OCI-LY1 (cell line): ENCODE measurements around the gene SCAP.

ENCODE experiments used
- H2AFZ ChIP-seq: fragments of 200-600 bp; sonication (generic), shearing (Covaris generic); 2 replicates; pipeline ENCODE4 v1.6.0; 2014; ENCODE audit warnings: antibody characterized with exemption, mild to moderate bottlenecking, low read length
- H3F3A ChIP-seq: fragments of 200-600 bp; sonication (generic), shearing (Covaris generic); 2 replicates; pipeline ENCODE4 v1.6.0; 2014; ENCODE audit warnings: mild to moderate bottlenecking, antibody characterized with exemption, low read length, moderate library complexity; ENCODE audit not compliant: insufficient read depth
- H3K27ac ChIP-seq: fragments of 200-600 bp; sonication (generic); 2 replicates; pipeline ENCODE4 v1.5.1; 2014; ENCODE audit warnings: low read length, mixed run types, mild to moderate bottlenecking, low read depth; ENCODE audit not compliant: poor library complexity, severe bottlenecking
- H3K27me3 ChIP-seq: fragments of 200-600 bp; sonication (generic); 2 replicates; pipeline ENCODE4 v1.6.0; 2014; ENCODE audit warnings: antibody characterized with exemption, mild to moderate bottlenecking, low read length, moderate library complexity; ENCODE audit not compliant: insufficient read depth
- H3K36me3 ChIP-seq: fragments of 200-600 bp; sonication (generic); 2 replicates; pipeline ENCODE4 v1.6.1; 2014; ENCODE audit warnings: mild to moderate bottlenecking, antibody characterized with exemption, low read length, moderate library complexity, mixed read lengths; ENCODE audit not compliant: insufficient read depth
- H3K4me1 ChIP-seq: fragments of 200-600 bp; sonication (generic); 2 replicates; pipeline ENCODE4 v1.5.1; 2014; ENCODE audit warnings: mild to moderate bottlenecking, low read length, moderate library complexity; ENCODE audit not compliant: insufficient read depth, severe bottlenecking
- H3K4me2 ChIP-seq: fragments of 200-600 bp; sonication (generic), shearing (Covaris generic); 2 replicates; pipeline ENCODE4 v1.6.1; 2014; ENCODE audit warnings: low read length
- H3K4me3 ChIP-seq: fragments of 200-600 bp; sonication (generic); 2 replicates; pipeline ENCODE4 v1.5.1; 2014; ENCODE audit warnings: low read length, low read depth, mild to moderate bottlenecking, mixed read lengths; ENCODE audit not compliant: poor library complexity, severe bottlenecking
- H3K79me2 ChIP-seq: fragments of 200-600 bp; shearing (Covaris generic); 2 replicates; pipeline ENCODE4 v1.6.1; 2016; ENCODE audit warnings: mixed run types, low read length, mixed read lengths; ENCODE audit not compliant: insufficient read depth
- H3K9ac ChIP-seq: fragments of 200-600 bp; sonication (generic), shearing (Covaris generic); 2 replicates; pipeline ENCODE4 v1.6.1; 2014; ENCODE audit warnings: mild to moderate bottlenecking, low read length, mixed read lengths
- H3K9me2 ChIP-seq: fragments of 200-600 bp; sonication (generic), shearing (Covaris generic); 2 replicates; pipeline ENCODE4 v1.6.1; 2014; ENCODE audit warnings: low read depth, mild to moderate bottlenecking, low read length, mixed read lengths
- H3K9me3 ChIP-seq: fragments of 200-600 bp; shearing (Covaris generic); 2 replicates; pipeline ENCODE4 v1.6.1; 2014; ENCODE audit warnings: low read length, mixed read lengths
- H4K20me1 ChIP-seq: fragments of 200-600 bp; sonication (generic), shearing (Covaris generic); 2 replicates; pipeline ENCODE4 v1.6.0; 2016; ENCODE audit warnings: mild to moderate bottlenecking, low read length; ENCODE audit not compliant: insufficient read depth
- EZH2 ChIP-seq: fragments of 200-600 bp; sonication (generic), shearing (Covaris generic); IDR thresholded peaks from 2 replicates; pipeline ENCODE4 v1.8.0; 2017; ENCODE audit warnings: borderline replicate concordance, mixed run types, mild to moderate bottlenecking, antibody characterized with exemption, low read length, moderate library complexity, mixed read lengths
- TF ChIP-seq, protein P1 (sequence below): fragments of 200-600 bp; sonication (generic), shearing (Covaris generic); IDR thresholded peaks from 2 replicates; pipeline ENCODE4 v1.5.1; 2017; ENCODE audit warnings: mild to moderate bottlenecking, antibody characterized with exemption, low read length, moderate library complexity, mixed read lengths

SCAP gene

DNA sequence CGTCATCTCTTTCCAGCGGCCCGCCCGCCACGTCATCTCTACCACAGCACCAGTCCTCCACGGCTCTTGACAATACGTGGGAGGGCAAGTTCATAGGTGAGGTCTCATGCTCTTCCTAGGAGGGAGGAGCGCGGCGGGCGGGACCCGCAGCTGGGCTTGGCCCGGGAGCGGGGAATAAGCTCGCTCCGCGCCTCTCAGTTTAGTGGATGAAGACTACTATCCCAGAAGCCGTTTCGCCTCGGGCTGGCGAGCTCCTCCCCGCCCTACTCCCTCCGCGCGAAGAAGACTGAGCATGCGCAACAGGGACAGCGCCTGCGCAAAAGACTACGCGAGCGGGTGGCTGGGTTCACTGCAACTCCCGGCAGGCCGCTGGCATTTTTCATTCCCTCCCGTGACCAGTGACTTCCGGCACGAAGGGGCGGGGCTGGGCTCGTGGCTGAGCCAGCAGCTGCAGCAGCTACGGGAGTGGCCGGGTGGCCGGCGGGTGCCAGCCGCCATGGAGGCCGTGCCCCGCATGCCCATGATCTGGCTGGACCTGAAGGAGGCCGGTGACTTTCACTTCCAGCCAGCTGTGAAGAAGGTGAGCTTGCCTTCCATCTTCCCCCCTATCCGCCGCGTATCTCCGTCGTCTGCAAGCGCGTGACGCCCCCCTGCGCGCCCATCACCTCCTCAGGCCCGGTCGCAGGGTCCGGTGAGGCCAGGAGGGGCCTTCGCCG is 95.0 kb downstream of the SCAP start, which contains the start of gene PTPN23:
TSS of gene PTPN23 (plus strand) at position 421 of the 716 bp plus-strand sequence. CDS start at position 497, 76 bp downstream.
- TF ChIP-seq EZH2, result no peak
- TF ChIP-seq, protein P1, sequence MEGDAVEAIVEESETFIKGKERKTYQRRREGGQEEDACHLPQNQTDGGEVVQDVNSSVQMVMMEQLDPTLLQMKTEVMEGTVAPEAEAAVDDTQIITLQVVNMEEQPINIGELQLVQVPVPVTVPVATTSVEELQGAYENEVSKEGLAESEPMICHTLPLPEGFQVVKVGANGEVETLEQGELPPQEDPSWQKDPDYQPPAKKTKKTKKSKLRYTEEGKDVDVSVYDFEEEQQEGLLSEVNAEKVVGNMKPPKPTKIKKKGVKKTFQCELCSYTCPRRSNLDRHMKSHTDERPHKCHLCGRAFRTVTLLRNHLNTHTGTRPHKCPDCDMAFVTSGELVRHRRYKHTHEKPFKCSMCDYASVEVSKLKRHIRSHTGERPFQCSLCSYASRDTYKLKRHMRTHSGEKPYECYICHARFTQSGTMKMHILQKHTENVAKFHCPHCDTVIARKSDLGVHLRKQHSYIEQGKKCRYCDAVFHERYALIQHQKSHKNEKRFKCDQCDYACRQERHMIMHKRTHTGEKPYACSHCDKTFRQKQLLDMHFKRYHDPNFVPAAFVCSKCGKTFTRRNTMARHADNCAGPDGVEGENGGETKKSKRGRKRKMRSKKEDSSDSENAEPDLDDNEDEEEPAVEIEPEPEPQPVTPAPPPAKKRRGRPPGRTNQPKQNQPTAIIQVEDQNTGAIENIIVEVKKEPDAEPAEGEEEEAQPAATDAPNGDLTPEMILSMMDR, result no peak
- no peaks in the 10 kb centered on the region for H3K9me2 ChIP-seq
- H3K9ac ChIP-seq, result peak within 1 kb of the TSS; percentile 88
- H3K79me2 ChIP-seq, result peaks cover 27% of the 10 kb centered on the region
- peaks cover 19% of the 10 kb centered on the region for H3K4me1 ChIP-seq
- no peaks in the 10 kb centered on the region for H3F3A ChIP-seq
- no peaks in the 10 kb centered on the region for H3K27me3 ChIP-seq
- no peaks in the 10 kb centered on the region for H3K9me3 ChIP-seq
- H3K4me2 ChIP-seq, result peak within 1 kb of the TSS; percentile 90
- H2AFZ ChIP-seq, result no peak within 1 kb of the TSS
- H3K36me3 ChIP-seq, result no peaks in the 10 kb centered on the region
- peak within 1 kb of the TSS; percentile 59 for H3K27ac ChIP-seq
- peak within 1 kb of the TSS; percentile 79 for H3K4me3 ChIP-seq
- no peaks in the 10 kb centered on the region for H4K20me1 ChIP-seq

DNA sequence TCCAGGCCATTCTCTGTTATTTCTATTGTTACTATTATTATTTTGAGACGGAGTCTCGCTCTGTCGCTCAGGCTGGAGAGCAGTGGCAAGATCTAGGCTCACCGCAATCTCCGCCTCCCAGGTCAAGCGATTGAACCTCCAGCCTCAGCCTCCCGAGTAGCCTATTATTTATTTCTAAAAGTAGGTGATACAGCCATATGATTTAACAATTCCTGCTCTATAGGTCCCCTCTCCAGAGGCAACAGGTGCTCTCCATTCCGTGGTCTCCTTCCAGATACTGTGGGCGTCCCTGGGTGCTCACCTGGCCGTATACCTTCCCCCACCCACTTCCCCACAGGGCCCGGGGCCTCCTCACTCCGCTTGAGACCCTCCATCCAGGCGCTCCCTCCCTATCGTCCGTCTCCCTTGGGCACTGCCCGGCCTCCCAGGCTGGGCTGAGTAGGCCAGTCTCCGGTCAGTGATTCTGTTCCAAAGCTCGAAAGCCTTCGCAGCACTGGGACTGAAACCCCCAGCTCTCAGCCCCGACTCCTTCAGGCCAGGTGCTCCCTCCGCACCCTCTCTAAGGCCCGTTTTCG is 95.6 kb downstream of the SCAP start:
- Histone ChIP-seq H3K9ac (peak overlapping the region; percentile 88), H3F3A (no peaks in the 10 kb centered on the region), H3K4me2 (peak overlapping the region; percentile 90), H4K20me1 (no peaks in the 10 kb centered on the region), H3K36me3 (no peaks in the 10 kb centered on the region), H3K27me3 (no peaks in the 10 kb centered on the region), H3K79me2 (peaks cover 24% of the 10 kb centered on the region), H3K27ac (peak overlapping the region; percentile 59), H3K4me1 (peaks cover 19% of the 10 kb centered on the region), H3K9me3 (no peaks in the 10 kb centered on the region), H3K9me2 (no peaks in the 10 kb centered on the region), H2AFZ (no peak overlapping the region), H3K4me3 (peak overlapping the region; percentile 79)
- TF ChIP-seq, protein P1, result no peak
- no peak for TF ChIP-seq EZH2

DNA sequence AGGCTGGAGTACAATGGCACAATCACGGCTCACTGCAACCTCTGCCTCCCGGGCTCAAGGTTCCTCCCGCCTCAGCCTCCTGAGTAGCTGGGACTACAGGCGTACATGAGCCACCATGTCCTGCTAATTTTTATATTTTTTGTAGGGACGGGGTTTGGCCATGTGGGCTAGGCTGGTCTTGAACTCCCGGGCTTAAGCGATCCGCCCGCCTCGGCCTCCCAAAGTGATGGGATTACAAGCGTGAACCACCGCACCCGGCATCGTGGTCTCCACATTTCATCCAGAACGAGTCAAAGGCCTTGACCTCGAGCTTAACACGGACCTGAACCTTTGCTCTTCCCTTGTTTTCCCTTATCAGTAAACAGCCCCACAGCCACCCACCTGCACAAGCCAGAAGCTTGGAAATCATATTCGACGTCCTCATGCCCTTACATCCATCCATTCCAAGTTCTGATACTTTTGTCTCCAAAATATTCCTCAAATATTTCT is 96.3 kb downstream of the SCAP start:
- H3K4me3 ChIP-seq, result peak overlapping the region; percentile 79
- H3K27ac ChIP-seq, result no peak overlapping the region
- H2AFZ ChIP-seq, result no peak overlapping the region
- H3K9me2 ChIP-seq, result no peaks in the 10 kb centered on the region
- H3K36me3 ChIP-seq, result no peaks in the 10 kb centered on the region
- H3K4me2 ChIP-seq, result peak overlapping the region; percentile 90
- peak overlapping the region; percentile 88 for H3K9ac ChIP-seq
- TF ChIP-seq, protein P1, result no peak
- no peak for TF ChIP-seq EZH2
- peaks cover 19% of the 10 kb centered on the region for H3K4me1 ChIP-seq
- no peaks in the 10 kb centered on the region for H3K9me3 ChIP-seq
- peaks cover 24% of the 10 kb centered on the region for H3K79me2 ChIP-seq
- no peaks in the 10 kb centered on the region for H4K20me1 ChIP-seq
- no peaks in the 10 kb centered on the region for H3K27me3 ChIP-seq
- no peaks in the 10 kb centered on the region for H3F3A ChIP-seq
